Spleen (tissue), 7 donors: ENCODE measurements around the gene SYT14.
"Not testable (repeated sequence)": the region's sequence is repeated elsewhere in the genome, so short reads cannot be mapped to it uniquely, and the experiment has no call there.

Experiments
- POLR2A ChIP-seq, 3 donors: fragments of 450-650 bp; IDR thresholded peaks; one replicate each; pipeline ENCODE4 v1.5.1; 2017; ENCODE audit warnings: antibody characterized with exemption in 3 of 3, mild to moderate bottlenecking in 1 of 3
- POLR2AphosphoS5 ChIP-seq, 3 donors: sonication (generic); formaldehyde crosslinking; IDR thresholded peaks; one replicate each; pipeline ENCODE4 v1.5.1; 2017; ENCODE audit warnings: antibody characterized with exemption in 3 of 3
- TF ChIP-seq, protein P1 (sequence below), 11 experiments: fragments of 200-600 bp in 7 of 11; fragments of 450-650 bp in 4 of 11; sonication (generic) in 4 of 11; IDR thresholded peaks in 8 of 11; conservative IDR thresholded peaks in 3 of 11; 1 replicate in 7 of 11; 2 replicates in 4 of 11; pipeline versions ENCODE4 v1.4.0 to v1.8.0; 2016 to 2021; ENCODE audit warnings: antibody characterized with exemption in 11 of 11, inconsistent platforms in 4 of 11, mild to moderate bottlenecking in 1 of 11
- donor health status: DM: no; HTN: no; CAD: no; lungs with moderate emphysema.
- donor health status: DM: no; HTN: no; CAD: no.
- donor health status: DM: no; HTN: no; CAD: no.

DNA sequence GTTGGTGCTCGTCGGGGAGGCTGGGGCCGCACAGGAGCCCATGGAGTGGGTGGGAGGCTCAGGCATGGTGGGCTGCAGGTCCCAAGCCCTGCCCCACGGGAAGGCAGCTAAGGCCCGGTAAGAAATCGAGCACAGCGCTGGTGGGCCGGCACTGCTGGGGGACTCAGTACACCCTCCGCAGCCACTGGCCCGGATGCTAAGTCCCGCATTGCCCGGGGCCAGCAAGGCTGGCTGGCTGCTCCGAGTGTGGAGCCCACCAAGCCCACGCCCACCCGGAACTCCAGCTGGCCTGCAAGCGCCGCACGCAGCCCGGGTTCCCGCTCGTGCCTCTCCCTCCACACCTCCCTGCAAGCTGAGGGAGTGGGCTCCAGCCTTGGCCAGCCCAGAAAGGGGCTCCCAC is 39.2 kb upstream of the SYT14 start:
- TF ChIP-seq, protein P1, sequence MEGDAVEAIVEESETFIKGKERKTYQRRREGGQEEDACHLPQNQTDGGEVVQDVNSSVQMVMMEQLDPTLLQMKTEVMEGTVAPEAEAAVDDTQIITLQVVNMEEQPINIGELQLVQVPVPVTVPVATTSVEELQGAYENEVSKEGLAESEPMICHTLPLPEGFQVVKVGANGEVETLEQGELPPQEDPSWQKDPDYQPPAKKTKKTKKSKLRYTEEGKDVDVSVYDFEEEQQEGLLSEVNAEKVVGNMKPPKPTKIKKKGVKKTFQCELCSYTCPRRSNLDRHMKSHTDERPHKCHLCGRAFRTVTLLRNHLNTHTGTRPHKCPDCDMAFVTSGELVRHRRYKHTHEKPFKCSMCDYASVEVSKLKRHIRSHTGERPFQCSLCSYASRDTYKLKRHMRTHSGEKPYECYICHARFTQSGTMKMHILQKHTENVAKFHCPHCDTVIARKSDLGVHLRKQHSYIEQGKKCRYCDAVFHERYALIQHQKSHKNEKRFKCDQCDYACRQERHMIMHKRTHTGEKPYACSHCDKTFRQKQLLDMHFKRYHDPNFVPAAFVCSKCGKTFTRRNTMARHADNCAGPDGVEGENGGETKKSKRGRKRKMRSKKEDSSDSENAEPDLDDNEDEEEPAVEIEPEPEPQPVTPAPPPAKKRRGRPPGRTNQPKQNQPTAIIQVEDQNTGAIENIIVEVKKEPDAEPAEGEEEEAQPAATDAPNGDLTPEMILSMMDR (IDR thresholded peaks at IDR 0.05 in 8 of 11, conservative IDR thresholded peaks at IDR 0.05 in 3 of 11), result not testable (repeated sequence)
- not testable (repeated sequence) for TF ChIP-seq POLR2A, POLR2AphosphoS5 (IDR thresholded peaks at IDR 0.05)
